ENCODE results near the gene TGM2.

The TGM2 gene

GRCh38 chr20:38199501-38200390 is 34.7 kb upstream of the TGM2 start:
- DNase-seq: no peak

DNA sequence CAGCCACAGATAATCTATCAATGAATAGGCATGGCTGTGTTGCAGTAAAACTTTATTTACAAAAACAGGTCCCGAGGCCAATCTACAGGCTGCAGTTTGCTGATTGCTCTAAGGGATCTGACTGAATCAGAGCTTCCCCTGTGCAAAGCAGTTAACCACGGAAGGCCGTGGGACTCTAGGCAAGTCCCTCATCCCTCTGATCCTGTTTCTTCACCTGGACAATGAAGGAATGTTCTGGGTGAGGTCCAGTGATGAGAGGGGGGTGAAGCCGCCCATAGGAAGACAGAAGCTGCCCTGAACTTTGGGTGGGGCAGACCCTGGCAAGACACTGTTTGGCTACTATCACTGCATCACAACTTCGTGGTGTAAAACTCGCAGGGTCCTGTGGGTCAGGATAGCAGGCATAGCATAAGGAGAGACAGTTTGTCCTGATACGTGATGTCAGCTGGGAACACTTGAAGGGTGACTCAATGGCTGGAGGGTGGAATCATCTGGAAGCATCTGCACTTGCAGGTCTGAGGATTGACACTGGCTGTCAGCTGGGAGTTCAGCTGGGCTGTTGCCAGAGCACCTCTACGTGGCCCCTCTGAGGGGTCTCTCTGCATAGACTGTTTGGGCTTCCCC is 33.3 kb upstream of the TGM2 start:
- DNase-seq: no peak

DNA sequence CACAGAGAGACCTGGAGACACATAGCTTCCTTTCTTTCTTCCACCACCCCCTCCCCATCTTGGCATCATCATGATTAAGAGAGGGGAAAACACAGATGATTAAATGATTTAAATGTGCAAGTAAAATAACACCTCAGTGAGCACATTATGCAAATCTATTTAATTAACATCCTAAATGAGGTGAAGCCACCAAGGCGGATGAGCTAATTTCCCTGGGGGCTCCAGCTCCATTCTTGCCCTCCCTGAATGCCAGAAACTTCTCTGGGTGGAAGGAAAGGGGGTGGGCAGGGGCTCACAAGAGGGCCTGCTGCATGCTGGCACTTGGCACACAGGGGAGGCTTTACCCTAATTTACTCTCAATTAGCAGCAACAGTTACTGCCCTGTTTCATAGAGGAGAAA is 32.5 kb upstream of the TGM2 start:
- DNase-seq: no peak

DNA sequence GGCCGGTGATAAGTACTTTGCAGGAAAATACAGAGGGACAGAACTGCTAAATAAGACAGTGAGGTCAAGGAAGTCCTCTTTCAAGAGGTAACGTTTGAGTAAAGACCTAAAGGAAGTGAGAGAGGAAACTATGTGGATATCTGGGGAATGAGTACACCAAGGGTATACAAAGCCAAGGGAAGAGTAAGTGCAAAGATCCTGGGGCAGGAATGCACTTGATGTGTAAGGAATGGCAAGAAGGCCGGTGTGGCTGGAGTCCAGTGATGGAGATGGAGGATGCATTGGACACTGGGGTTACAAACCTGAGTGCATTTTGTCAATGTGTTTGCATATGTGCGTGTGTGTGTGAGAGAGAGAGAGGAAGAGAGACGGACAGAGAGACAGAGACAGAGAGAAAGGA is 32.1 kb upstream of the TGM2 start:
- DNase-seq: no peak

DNA sequence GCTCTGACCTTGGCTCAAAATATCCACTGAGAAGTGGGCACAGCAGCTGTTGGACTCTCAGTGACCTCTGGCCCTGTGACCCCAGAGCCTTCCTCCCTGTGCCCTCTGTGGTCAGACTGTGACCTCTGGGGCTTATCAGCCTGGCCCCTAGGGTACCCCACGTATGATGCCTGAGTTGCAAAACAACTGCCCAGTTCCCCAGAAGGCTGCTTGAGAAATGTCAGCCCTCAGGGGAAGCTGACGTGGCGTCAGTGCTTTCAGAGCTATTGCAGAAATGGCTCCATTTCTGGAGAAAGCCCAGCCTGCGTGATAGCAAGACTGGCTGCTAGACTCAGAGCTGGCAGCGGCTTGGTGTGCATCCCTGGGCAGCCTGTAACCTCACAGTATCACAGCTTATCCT is 31.5 kb upstream of the TGM2 start:
- DNase-seq: no peak

DNA sequence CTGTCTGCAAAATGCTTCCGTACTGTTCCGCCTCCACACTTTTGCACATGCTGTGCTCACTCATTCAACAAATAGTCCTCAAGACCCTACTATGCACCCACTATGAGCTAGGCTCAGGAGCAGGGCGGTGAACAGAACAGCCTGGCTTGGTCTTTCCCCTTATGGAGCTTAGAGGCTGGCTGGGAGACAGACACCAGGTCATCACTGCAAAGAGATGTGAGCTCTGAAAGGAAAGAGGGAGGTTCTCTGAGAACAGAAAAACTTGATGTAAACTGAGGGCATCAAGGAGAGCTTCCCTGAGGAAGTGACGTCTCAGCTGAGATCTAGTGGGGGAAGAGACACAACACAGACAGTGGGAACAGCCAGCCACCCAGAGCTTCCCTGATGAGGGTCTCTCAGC is 31.0 kb upstream of the TGM2 start:
- no peak for DNase-seq

- DNase-seq: no peak
These were observed 30.5 kb upstream of the TGM2 start for GRCh38 chr20:38195521-38195920.

GRCh38 chr20:38194971-38195504 is 30.0 kb upstream of the TGM2 start:
- no peak for DNase-seq

DNA sequence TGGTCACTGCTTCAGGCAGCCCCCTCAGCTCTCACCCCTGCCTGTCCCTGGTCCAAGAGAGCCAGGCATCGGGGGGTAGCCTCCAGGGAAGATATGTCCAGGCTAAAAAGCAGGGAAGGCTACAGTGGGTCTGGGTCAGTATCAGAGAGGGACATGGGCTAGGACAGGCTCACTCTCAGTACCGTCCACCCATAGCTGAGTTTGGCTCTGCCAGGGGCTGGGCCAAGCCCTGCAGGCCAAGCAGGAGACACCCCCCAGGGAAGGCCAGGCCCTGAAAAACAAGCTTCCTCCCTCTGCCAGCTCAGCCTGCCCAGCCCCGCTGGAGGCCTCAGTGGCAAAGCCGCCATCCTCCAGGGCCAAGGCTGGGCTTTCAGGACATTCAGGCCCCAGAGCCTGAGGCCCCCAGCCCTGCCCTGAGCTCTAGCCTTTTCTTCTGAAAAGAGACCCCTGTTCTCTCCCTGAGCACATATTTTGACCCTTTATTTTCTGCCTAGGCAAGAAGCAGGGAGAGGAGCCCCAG is 28.6 kb upstream of the TGM2 start:
- no peak for DNase-seq

GRCh38 chr20:38192323-38192885 is 27.3 kb upstream of the TGM2 start:
- DNase-seq: no peak

- no peak for DNase-seq
These were observed 26.6 kb upstream of the TGM2 start for GRCh38 chr20:38191654-38192053.

GRCh38 chr20:38190936-38191371 is 25.9 kb upstream of the TGM2 start:
- no peak for DNase-seq

DNA sequence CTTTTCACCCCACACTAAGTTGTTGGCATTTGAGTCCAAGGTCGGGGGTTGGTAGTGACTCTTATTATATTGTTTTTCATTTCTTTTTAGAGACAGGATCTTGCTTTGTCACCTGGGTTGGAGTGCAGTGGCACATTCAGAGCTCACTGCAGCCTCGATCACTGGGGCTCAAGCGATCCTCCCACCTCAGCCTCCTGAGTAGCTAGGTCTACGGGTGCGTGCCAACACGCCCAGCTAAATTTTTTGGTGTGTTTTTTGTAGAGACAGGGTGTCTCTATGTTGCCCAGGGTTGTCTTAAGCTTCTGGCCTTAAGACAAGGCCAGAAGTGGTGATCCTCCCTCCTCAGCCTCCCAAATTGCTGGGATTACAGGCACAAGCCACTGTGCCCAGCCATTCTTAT is 25.1 kb upstream of the TGM2 start:
- DNase-seq: no peak

- no peak for DNase-seq
These were observed 22.4 kb upstream of the TGM2 start for GRCh38 chr20:38187517-38187916.

GRCh38 chr20:38186788-38187221 is 21.7 kb upstream of the TGM2 start:
- DNase-seq: no peak

DNA sequence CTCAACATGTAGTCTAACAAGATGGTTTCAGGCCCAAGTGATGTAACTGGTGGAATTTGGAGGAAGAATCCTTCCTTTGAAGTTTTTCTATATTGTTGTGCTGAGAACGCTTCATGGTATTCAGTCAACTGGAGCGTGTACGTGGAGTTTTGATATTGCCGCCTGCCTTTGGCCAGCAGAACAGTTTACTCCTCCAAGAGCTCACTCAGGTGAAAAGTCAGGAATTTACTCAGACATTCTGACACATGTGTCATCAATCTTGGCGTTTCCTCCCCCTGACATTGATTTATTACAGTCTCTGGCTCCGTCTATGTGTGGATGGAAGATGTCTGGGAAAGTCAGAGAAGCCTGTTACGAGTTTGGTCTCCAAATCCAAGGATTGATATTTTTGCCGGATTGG is 19.0 kb upstream of the TGM2 start:
- no peak for DNase-seq

DNA sequence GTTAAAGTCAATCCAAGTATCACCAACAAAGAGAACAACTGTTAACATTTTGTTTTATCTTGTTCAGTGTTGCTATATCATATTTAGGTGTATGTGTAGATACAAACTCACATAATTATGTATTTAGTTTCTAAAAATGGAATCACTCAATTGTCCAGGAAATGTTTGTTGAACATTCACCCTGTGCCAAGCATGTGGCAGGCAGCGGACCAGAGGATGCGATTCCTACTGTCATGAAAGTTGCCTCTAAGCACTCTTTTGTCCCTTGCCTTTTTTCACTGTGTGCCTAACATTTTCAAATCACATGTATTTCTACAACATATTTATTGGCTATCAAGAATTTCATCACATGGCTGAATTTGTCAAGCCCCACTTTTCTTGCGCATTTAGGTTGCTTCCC is 16.9 kb upstream of the TGM2 start:
- DNase-seq: no peak

- no peak for DNase-seq
These were observed 16.2 kb upstream of the TGM2 start for GRCh38 chr20:38181207-38181801.

- no peak for DNase-seq
These were observed 15.7 kb upstream of the TGM2 start for GRCh38 chr20:38180781-38181180.

DNA sequence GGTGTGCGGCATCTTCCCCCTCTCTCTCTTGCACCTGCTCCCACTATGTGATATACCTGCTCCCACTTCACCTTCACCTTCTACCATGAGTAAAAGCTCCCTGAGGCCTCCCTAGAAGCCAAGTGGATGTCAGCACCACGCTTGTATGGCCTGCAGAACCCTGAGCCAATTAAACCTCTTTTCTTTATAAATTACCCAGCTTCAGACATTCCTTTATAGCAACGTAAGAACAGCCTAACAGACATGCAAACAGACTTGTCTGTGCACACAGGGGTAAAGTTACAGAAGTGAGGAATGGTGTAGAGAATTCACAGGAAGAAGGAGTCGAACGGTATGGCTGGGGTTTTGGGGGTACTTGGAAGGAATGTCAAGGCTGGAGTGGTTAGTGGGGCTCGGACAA is 14.8 kb upstream of the TGM2 start:
- no peak for DNase-seq

GRCh38 chr20:38178581-38178980 is 13.5 kb upstream of the TGM2 start:
- no peak for DNase-seq

- DNase-seq: no peak
These were observed 13.0 kb upstream of the TGM2 start for GRCh38 chr20:38178065-38178491.

- no peak for DNase-seq
These were observed 12.1 kb upstream of the TGM2 start for GRCh38 chr20:38177201-38177600.
